Activated CD8-positive, alpha-beta memory T cell treated with anti-CD3 and anti-CD28 coated beads for 36 hours (primary cell): ENCODE measurements around the gene SLIT1. TPM values are rescaled to one million over a fixed set of nuclear protein-coding genes. Genes with fewer than 3 reads are reported as not detected.

ENCODE experiments used
- CTCF ChIA-PET: fragments of 350-600 bp; sonication (Branson Sonifier 250); formaldehyde crosslinking; loops from one replicate; lab custom pipeline; 2021; ENCODE audit warnings: antibody characterized with exemption; lab: Charles Lee
- POLR2A ChIA-PET: fragments of 350-600 bp; sonication (Branson Sonifier 250); formaldehyde crosslinking; loops from one replicate; lab custom pipeline; 2021; ENCODE audit warnings: antibody characterized with exemption; lab: Charles Lee
- total RNA-seq, 2 experiments: library from RNA; stranded (reverse); gene quantifications; one replicate each; pipeline ENCODE4 v1.2.3, GENCODE V29; 2021

SLIT1 gene
- total RNA-seq, 2 experiments from 2014 or later = 0.17 to 0.19 TPM

- POLR2A ChIA-PET = no interaction called here
- CTCF ChIA-PET = no interaction called here
Observed at GRCh38 chr10:97154162-97154561, 31.6 kb downstream of the SLIT1 start.

GRCh38 chr10:97153270-97153850, 32.4 kb downstream of the SLIT1 start:
- POLR2A ChIA-PET = no interaction called here
- CTCF ChIA-PET = no interaction called here

- POLR2A ChIA-PET = no interaction called here
- CTCF ChIA-PET = no interaction called here
Observed at GRCh38 chr10:97151307-97151914, 34.3 kb downstream of the SLIT1 start.

- POLR2A ChIA-PET = no interaction called here
- CTCF ChIA-PET = no interaction called here
Observed at GRCh38 chr10:97150616-97151015, 35.1 kb downstream of the SLIT1 start.

- CTCF ChIA-PET = no interaction called here
- POLR2A ChIA-PET = no interaction called here
Observed at GRCh38 chr10:97150013-97150595, 35.7 kb downstream of the SLIT1 start.

GRCh38 chr10:97149079-97149531, 36.7 kb downstream of the SLIT1 start:
- ChIA-PET CTCF (interaction anchor here (1.0 kb wide), 1 partner anchor 67 kb away, joined by 3 read pairs; no protein-coding TSS in a partner anchor), POLR2A (no interaction called here)

GRCh38 chr10:97144297-97144696, 41.5 kb downstream of the SLIT1 start:
- ChIA-PET CTCF (no interaction called here), POLR2A (no interaction called here)

GRCh38 chr10:97142834-97143233, 42.9 kb downstream of the SLIT1 start:
- ChIA-PET POLR2A (no interaction called here), CTCF (no interaction called here)

- CTCF ChIA-PET = interaction anchor here (1.3 kb wide), 1 partner anchor 9 kb away, joined by 4 read pairs; no protein-coding TSS in a partner anchor
- POLR2A ChIA-PET = no interaction called here
Observed at GRCh38 chr10:97140902-97141745, 44.6 kb downstream of the SLIT1 start.

- ChIA-PET POLR2A (no interaction called here), CTCF (interaction anchor here (1.3 kb wide), 1 partner anchor 9 kb away, joined by 4 read pairs; no protein-coding TSS in a partner anchor)
Observed at GRCh38 chr10:97140049-97140846, 45.5 kb downstream of the SLIT1 start.

- CTCF ChIA-PET = no interaction called here
- POLR2A ChIA-PET = no interaction called here
Observed at GRCh38 chr10:97139651-97140048, 46.1 kb downstream of the SLIT1 start.

- CTCF ChIA-PET = no interaction called here
- POLR2A ChIA-PET = no interaction called here
Observed at GRCh38 chr10:97138846-97139245, 46.9 kb downstream of the SLIT1 start.

- ChIA-PET CTCF (interaction anchor here (1.0 to 2.0 kb wide), 2 partner anchors 57 to 73 kb away, joined by 4 to 6 read pairs; no protein-coding TSS in a partner anchor), POLR2A (no interaction called here)
Observed at GRCh38 chr10:97138174-97138573, 47.6 kb downstream of the SLIT1 start.

- POLR2A ChIA-PET = no interaction called here
Observed at GRCh38 chr10:97136756-97137155, 49.0 kb downstream of the SLIT1 start.

GRCh38 chr10:97135464-97135863, 50.3 kb downstream of the SLIT1 start:
- CTCF ChIA-PET = no interaction called here
- POLR2A ChIA-PET = no interaction called here

More at GRCh38 chr10:97136756-97137155, 49.0 kb downstream of the SLIT1 start:
- CTCF ChIA-PET = interaction anchor here (1.0 to 2.0 kb wide), 2 partner anchors 11 to 74 kb away, joined by 3 to 6 read pairs; no protein-coding TSS in a partner anchor

- ChIA-PET CTCF (no interaction called here), POLR2A (no interaction called here)
Observed at GRCh38 chr10:97134983-97135382, 50.8 kb downstream of the SLIT1 start.

- ChIA-PET CTCF (no interaction called here), POLR2A (no interaction called here)
Observed at GRCh38 chr10:97134110-97134509, 51.6 kb downstream of the SLIT1 start.

- ChIA-PET POLR2A (no interaction called here), CTCF (interaction anchor here (1.3 kb wide), 1 partner anchor 9 kb away, joined by 4 read pairs; no protein-coding TSS in a partner anchor)
Observed at GRCh38 chr10:97132273-97132672, 53.5 kb downstream of the SLIT1 start.

GRCh38 chr10:97131666-97132065, 54.1 kb downstream of the SLIT1 start:
- ChIA-PET CTCF (interaction anchor here (1.3 kb wide), 1 partner anchor 9 kb away, joined by 4 read pairs; no protein-coding TSS in a partner anchor), POLR2A (no interaction called here)
